Sciatic nerve (tissue), 2 donors: ENCODE results near the gene MAMSTR. TPM values are rescaled to one million over a fixed set of nuclear protein-coding genes. Genes with fewer than 3 reads are reported as not detected.

ENCODE experiments used
- ATAC-seq: fragments of 200-7000 bp; cut with Tn5 transposase; one replicate; pipeline ENCODE4 v1.9.1; 2020; ENCODE audit warnings: mild to moderate bottlenecking, moderate library complexity
- DNase-seq: peaks from one replicate; pipeline ENCODE4 v3.0.0-alpha.2; 2020; ENCODE audit warnings: low spot score
- intact Hi-C: fragments of 100-400 bp; cut with DNase I; formaldehyde crosslinking; loops from one replicate; pipeline ENCODE4 v1.14.2; 2022
- total RNA-seq: library from RNA; stranded (reverse); fragmentation: NEBNext Ultra II Directional; extraction: Animal tissue kit (Norgen Biotek cat#: 25700); gene quantifications from one replicate; pipeline ENCODE4 v1.2.1, GENCODE V29; 2021
- donor health status: DM: no; HTN: no; CAD: no.
- donor health status: DM: no; HTN: no; CAD: no.

MAMSTR gene
- total RNA-seq, 1 donor from 2014 or later: 5.8 TPM

DNA sequence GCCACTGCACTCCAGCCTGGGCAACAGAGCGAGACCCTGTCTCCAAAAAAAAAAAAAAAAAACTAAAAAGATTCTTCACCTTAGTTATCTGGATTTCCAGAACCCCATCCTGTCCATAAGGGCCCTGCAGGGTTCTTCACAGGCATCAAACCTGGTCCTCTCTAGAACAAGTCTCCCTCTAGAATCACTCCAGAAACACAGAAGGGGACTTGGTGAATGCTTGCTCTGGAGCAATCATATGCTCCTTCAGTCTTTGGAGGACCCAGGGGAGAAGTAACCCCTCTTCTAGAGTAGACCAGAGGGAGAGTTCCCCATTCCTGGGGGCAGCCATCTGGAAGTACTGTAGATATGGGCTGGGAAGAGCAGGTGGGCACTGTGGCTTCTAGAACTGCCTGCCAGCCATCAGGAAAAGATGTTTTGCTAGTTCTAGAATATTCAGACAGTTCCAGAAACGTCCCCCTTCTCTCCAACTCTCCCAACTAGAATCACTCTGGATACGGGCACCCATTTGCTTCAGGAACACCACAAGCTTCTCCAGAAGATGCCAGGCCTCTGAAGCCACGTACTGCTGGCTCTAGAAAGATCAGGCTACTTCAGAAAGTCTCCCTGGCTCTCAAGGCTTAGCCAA, 30.2 kb upstream of the MAMSTR start:
- ATAC-seq (no peak), DNase-seq (no peak)
- intact Hi-C loops: no loop called here

- intact Hi-C loops: no loop called here
- ATAC-seq: peak; percentile 88
- peak; percentile 83 for DNase-seq
Observed at GRCh38 chr19:48746738-48747575, 27.4 kb upstream of the MAMSTR start, which contains the start of gene IZUMO1. IZUMO1 (minus strand) TSS chr19:48746909; CDS start chr19:48745859, 1,050 bp downstream.

GRCh38 chr19:48746110-48746509, 26.6 kb upstream of the MAMSTR start:
- ATAC-seq (no peak), DNase-seq (no peak)
- intact Hi-C loops: no loop called here

DNA sequence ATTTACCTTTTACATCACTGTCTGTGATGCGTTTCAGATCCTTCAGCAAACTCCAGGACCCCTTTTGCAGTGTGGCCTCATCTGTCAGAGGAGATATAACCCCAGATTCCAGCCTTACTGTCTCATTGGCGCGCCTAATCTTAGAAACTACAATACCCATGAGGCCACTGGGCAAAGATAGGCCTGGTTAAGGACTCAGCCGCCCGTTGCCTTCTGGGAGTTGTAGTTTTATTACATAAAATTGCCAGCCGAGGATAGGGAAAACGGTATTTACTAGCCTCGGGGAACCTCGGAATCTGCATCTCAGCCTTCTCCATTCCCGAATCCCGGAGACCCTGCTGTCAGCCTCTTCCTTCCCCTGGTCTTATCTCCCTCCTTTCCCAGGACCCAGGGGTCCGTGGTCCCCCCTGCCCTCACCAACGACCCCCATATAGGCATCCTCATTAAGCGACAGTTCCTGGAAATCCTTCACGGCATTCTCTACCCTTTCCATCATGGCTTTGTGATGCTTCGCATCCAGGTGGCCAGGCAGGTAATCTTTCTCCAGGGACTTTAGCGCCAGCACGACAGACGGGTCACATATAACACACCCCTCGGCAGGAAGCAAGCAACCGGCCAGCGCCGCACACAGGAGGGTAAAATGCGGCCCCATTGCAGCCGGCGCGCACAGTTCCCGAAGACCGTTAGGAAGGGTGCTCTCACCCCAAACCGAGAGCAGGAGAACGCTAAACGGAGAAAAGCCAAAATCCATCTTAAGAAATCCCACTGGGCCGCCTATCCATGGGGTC, 25.9 kb upstream of the MAMSTR start:
- ATAC-seq (peak; percentile 69), DNase-seq (no peak)
- intact Hi-C loops: no loop called here

GRCh38 chr19:48742096-48742495, 22.6 kb upstream of the MAMSTR start:
- no peak for ATAC-seq
- intact Hi-C loops: no loop called here
- no peak for DNase-seq

DNA sequence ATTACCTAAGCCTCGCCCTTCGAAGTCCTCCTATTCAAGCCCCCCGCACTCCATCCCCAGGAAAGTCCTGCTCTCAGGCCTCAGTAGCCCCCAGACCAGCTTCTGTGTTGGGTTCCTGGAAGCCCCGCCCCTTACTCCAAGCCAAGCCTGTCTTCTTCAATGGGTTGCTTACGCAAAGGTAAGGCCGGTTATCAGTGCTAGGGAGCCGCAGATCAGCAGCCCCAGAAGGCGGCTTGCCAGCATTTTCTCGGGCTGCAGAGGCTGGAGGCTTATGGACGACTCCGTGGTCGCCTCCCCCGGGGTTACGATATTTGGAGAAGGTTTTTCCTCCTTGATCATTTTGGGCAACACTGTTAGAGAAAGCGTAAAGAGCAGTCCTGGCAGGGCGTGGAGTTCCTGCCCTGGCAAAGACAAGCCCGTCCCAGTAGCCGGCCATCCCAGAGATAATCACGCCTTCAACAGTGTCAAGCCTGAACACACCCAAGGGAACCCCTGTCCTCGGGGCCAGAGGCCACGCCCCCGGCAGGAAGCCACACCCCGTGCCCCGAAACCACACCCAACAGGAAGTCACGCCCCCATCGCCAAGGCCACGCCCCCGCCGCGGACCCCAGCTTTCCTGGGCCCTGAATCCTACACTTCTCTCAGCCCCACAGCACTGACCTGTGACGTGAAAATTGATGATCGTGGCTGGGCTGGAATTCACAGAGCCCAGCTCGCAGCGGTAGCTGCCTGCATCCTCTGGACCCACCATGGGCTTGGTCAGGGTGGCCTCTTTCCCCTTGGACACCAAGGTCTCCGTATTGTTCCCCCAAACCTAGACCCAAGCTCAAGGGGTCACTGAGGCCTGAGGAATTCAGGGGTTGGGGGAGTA, 21.8 kb upstream of the MAMSTR start:
- intact Hi-C loops: no loop called here
- DNase-seq: no peak
- ATAC-seq: peak; percentile 16

- ATAC-seq (peak; percentile 2), DNase-seq (no peak)
- intact Hi-C loops: no loop called here
Observed at GRCh38 chr19:48740164-48740972, 20.8 kb upstream of the MAMSTR start, which contains the start of gene RASIP1. RASIP1 (minus strand) TSS chr19:48740610; CDS start chr19:48740282, 328 bp downstream.

DNA sequence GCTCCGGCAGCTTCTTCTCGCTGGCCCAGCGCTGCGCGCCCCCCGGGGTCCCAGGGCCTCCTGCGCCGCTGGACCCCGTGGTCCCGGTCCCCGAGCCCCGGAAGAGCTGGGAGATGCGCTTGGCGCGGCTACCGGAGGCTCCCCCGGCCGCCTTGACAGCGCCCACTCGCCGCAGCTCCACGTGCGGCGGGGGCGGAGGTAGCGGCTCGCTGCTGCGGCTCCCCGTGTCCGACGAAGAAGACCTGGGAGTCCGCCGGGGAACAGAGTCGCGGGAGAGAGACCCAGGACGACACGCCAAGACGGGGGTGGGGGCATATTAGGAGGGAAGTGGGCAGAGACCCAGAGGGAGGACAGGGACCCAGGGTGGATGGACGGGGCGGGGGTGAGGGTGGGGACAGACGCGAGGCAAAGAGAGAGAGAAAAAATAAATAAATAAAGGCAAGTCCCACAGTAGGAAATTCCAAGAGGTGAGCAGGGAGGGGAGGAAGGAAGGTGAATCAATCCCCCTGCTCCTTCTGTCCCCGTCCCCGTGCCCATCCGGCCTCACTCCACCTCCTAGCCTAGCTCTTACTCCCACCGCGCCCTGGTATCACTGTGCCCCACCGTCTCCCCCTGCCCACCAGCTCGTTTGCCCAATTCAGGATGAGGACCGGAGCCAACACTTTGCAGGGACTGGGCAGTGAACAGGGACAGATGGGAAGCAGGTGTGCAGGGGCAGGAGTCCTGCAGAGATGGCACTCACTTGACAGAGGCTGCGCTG, 20.1 kb upstream of the MAMSTR start:
- intact Hi-C loops: no loop called here
- DNase-seq (no peak), ATAC-seq (no peak)

GRCh38 chr19:48738557-48739403, 19.3 kb upstream of the MAMSTR start:
- DNase-seq (peak; percentile 96), ATAC-seq (peak; percentile 91)
- intact Hi-C loops: no loop called here

DNA sequence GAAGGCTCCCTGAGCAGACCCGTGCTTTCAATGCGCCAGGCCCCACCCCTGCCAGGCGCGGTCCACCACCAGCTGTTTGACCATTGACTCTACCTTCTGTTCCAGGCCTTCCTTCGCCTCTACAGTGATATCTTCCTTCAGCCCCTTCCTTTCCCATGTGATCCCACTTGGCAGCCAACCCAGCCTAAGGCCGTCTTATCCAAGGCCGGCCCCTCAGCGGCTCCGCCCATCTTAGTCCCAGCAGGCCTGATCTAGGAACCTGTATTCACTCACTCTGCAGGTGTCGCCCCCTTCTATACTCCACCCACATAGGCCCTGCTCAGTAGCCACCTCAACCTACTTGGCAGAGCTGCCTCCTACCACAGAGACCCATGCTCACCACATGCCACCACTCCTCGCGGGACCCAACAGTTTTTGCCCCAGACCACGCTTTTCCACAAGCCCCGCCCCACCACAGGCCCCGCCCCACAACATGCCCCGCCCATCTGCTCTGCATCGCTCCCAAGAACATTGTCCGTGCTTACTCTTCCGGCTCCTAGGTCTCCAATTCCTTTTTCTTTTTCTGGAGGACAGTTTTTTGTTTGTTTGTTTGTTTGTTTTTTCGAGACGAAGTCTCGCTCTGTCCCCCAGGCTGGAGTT, 18.0 kb upstream of the MAMSTR start:
- ATAC-seq (peak; percentile 1), DNase-seq (no peak)
- intact Hi-C loops: no loop called here

GRCh38 chr19:48735031-48735615, 15.6 kb upstream of the MAMSTR start:
- intact Hi-C loops: no loop called here
- DNase-seq: no peak
- no peak for ATAC-seq

DNA sequence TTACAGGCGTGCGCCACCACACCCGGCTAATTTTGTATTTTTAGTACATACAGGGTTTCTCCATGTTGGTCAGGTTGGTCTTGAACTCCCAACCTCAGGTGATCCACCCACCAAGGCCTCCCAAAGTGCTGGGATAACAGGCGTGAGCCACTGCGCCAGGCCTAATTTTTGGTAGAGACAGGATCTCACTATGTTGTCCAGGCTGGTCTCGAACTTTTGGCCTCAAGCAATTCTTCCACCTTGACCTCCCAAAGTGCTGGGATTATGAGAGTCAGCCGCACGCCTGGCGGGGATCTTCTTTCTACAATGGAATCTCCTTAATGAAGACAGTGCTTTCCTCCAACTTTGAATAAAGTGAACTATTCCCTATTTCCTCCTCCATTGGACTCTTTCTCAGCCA, 15.1 kb upstream of the MAMSTR start:
- DNase-seq (no peak), ATAC-seq (no peak)
- intact Hi-C loops: no loop called here

DNA sequence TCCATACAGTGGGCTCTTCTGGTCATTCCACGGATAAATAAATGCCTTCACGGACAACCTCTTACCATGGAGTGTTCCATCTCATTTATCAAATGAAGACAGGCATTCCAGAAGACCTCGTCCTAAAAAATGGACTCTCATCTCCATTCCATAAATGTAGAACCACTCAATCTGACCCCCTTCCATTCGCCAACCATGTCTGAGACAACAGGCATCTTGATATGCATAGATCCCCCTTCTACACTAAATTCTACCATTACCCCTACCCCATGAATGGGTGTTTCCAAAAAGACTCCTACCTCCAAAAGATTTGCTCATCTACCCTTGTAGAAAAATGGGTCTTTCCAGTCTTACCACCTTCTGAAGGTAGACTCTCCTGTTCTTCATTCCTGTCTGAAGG, 11.9 kb upstream of the MAMSTR start:
- ATAC-seq (no peak), DNase-seq (no peak)
- intact Hi-C loops: no loop called here

- intact Hi-C loops: no loop called here
- ATAC-seq (peak; percentile 40), DNase-seq (no peak)
Observed at GRCh38 chr19:48728911-48729664, 9.6 kb upstream of the MAMSTR start.

DNA sequence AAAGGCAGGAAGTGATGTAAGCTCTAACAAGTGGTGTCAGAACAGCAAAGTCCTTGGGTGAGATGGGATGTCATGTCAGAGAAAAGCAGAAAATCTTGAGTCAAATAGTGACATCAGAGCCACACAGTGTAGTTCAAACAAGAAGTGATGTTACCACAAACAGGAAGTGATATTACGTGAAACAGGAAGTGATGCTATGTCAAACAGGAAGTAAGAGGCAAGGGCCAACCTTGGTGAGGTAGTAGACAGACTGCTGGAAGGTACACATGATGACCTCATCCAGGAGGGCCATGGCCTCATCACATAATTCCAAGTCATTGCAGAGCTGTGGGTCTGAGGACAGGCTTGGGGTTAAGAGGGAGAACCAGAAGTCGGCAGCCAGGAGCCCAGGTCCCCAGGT, 7.0 kb upstream of the MAMSTR start:
- intact Hi-C loops: no loop called here
- DNase-seq (no peak), ATAC-seq (no peak)
